CD4-positive, alpha-beta T cell treated with Interleukin-6 at 100 ng/mL for 8 hours (primary cell): Measurements from ENCODE around the gene MPPED1.

Source experiments
- DNase-seq: peaks from one replicate; pipeline ENCODE4 v3.0.0-alpha.2; 2020; ENCODE audit warnings: mixed read lengths, low spot score

Gene MPPED1

GRCh38 chr22:43393132-43393843 lies 18.5 kb upstream of the MPPED1 start:
- no peak for DNase-seq

DNA sequence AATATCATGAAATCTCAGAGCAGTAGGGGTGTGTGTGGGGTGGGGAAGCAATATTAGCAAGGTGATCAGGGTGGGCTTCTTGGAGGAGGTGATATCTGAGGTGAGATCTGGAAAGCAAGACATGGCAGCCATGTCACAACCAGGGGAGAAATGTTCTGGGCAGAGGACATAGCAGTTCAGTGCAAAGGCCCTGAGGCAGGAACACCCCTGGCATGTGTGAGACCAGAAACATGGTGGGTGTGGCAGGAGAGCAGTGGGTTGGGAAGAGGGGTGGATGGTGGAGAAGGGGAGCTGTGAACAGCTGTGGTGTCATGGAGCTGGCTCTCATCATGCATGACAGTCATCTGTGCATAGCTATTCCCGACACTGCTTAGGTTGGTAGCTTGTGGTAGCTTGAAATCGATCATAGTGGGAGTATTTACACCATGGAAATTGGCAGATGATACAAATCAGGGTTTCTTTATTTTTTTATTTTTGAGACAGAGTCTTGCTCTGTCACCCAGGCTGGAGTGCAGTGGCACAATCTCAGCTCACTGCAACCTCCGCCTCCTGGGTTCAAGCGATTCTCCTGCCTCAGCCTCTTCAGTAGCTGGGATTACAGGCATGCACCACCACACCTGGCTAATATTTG lies 17.9 kb upstream of the MPPED1 start:
- DNase-seq: no peak

DNA sequence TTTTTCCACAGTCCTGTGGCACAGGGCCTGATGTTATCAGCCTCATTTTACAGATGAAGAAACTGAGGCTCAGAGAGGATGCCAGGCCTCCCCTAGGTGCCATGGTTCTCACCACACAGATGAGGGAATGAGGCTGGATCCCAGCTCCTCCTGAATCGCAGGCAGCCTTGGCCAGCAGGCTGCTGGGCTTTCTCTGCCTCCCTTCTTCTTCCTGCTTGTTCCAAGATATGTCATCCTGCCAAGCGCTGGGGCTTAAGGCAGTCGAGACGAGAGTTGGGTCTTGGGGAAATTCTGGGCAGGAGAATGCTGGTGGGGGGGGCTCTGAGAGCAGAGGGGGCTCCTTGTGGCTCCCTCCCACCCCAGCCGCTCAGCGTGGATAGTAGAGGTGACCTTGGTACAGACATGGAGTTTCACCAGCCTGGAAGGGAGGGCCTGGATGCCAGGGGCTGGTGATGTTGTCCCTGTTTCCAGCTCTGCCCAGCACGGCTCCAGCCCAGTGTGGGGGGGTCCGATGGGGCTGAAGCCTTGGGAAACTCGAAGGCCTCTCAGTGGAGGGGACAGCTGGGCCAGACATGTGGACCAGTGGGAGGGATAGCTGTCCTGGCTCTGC lies 16.6 kb upstream of the MPPED1 start:
- no peak for DNase-seq

GRCh38 chr22:43396321-43396933 lies 15.4 kb upstream of the MPPED1 start:
- DNase-seq: no peak

- no peak for DNase-seq
Measured at GRCh38 chr22:43396934-43397457, 14.8 kb upstream of the MPPED1 start.

DNA sequence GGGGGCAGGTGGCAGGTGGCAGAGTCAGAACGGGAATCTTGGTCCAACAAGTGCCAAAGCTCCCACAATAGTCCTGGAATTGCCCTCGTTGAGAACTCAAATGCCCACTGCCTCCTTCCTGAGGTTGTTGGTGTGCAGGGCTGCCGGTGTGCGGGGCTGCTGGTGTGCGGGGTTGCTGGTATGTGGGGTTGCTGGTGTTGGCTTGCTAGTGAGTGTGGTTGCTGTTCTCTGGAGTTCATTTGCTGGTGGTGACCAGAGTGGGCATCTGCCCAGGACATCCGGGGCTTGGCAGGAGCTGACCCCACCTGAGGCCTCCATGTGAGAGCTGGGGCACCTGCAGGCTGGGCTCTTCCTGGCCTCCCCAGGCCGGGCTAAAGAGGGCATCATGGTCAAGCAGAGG lies 14.0 kb upstream of the MPPED1 start:
- DNase-seq: no peak

GRCh38 chr22:43398246-43398645 lies 13.6 kb upstream of the MPPED1 start:
- no peak for DNase-seq

- DNase-seq: no peak
Measured at GRCh38 chr22:43398910-43399309, 12.9 kb upstream of the MPPED1 start.

DNA sequence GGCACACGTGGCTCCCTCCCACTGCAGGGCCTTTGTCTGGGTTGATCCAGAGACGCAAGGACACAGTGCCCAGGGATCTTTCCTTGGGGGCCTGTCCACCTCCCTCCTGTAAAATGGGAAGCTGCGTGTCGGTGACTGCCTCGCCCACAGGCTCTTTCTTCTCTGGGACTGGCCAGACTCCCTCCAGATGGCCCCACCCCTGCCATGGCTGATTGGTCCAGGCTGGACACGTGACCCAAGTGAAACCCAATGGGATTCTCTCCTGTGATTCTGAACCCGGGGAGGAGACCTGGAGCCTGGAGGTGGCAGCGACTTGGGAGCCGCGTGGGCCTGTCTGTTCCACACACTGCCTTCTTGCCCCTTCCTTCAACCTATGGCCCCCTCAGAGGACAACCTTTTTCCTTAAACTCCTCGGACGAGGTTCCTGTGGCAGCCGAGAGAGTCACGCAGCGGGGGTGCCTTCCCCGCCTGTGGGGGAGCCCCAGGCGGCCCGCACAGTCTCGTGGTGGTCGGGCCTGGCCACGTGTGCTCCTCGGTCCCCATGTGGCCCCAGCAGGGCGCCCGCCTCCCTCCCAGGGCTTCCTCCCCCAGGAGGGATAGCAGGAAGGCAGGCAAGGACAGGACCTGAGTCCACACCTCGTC lies 12.4 kb upstream of the MPPED1 start:
- no peak for DNase-seq

- DNase-seq: no peak
Measured at GRCh38 chr22:43399980-43400358, 11.8 kb upstream of the MPPED1 start.

- DNase-seq: no peak
Measured at GRCh38 chr22:43400449-43400848, 11.4 kb upstream of the MPPED1 start.

- DNase-seq: no peak
Measured at GRCh38 chr22:43401233-43401632, 10.6 kb upstream of the MPPED1 start.

DNA sequence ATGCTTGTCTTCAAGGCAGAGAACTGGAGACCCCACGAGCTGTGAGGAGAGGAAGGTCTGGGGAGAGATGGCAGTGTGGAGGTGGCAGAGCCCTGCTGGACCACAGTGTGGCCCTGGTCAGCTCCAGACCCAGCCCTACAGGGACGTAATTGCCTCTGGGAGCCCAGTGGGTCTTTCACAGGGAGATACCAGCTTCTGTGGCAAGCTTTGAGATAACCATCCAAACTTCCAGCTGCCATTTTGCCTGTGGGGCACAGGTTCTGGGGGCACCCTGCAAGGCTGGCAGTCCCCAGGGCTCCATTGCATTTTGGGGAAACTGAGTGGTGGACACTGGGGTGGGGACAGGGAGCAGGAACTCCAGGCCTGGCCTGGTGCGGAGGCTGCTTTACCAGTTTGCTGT lies 10.2 kb upstream of the MPPED1 start:
- no peak for DNase-seq

GRCh38 chr22:43402128-43402527 lies 9.7 kb upstream of the MPPED1 start:
- no peak for DNase-seq

DNA sequence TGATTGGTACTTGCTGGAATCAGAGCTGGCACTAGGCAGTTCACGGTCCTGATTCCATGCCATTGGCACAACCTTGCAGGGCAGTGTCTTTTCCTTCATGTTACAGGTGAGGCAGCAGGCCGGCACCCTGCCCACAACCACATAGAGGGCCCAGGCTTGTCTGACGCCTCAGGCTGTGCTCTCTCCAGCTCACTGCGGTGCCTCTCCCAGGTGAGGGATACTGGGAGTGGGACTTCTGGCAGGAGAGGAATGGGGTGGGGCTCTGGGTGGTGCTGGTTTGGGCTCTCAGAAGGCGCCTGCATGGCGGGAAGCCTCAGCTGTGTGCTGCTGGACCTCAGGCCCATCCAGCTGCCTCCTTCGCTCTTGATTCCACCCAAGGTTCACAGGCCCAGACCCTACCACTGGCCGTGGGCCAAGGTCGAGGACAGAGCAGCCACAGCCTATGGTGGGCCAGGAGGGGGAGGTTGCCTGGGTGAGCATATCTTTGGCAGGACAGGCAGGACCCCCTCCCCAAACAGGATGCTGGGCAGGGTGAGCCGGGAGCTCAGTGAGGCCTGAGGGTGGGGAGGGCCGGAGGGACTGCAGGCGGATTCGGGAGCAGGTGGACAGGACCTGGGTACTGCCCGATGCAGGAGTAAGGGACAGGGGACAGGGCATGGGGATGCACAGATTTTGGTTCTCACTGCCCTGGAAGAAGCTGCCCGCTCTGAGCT lies 7.0 kb upstream of the MPPED1 start:
- DNase-seq: no peak

GRCh38 chr22:43406186-43406790 lies 5.5 kb upstream of the MPPED1 start:
- no peak for DNase-seq

GRCh38 chr22:43407591-43407990 lies 4.2 kb upstream of the MPPED1 start:
- no peak for DNase-seq

DNA sequence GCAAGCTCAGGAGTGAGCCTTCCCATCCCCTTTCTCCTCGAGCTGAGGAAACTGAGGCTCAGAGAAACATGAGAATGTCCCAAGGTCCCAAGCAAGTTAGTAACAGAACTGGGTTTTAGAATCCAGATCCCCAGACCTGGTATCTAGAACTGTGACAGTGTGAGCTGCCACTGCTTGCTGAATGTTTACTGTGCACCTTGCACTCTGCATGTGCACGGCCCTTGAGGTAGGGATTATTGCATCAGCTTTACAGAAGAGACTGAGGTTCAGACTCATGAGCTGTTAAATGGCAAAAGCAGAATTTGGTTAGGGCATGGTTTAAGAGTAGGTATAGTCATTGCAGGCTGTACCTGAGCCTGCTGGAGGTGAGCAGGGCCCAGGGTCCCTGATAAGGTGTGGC lies 3.8 kb upstream of the MPPED1 start:
- DNase-seq: no peak

DNA sequence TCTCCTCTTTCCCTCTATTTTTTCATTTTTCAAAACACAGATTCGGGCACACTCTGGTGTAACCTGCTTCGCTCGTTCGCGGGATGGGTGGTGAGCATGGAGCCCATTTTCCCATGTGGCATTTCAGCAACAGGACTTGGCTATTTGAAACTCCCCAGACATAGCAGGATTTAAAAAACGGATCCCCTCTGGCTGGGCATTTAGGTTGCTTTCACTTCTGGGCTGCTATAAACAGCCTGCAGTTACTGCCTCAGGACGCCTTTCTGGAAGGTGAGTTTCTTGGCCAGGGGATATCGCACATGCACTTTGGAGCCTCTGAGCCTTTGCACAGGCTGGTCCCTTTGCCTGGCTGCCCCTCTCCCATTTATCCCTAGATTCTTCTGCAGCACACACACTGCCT lies 2.8 kb upstream of the MPPED1 start:
- no peak for DNase-seq

- no peak for DNase-seq
Measured at GRCh38 chr22:43409800-43410199, 2.0 kb upstream of the MPPED1 start.
